SH-SY5Y (cell line): Measurements from ENCODE around the gene MAP3K7.

Source experiments
- GATA2 ChIP-seq: IDR thresholded peaks from 2 replicates; pipeline ENCODE4 v1.6.1; 2011; ENCODE audit warnings: mild to moderate bottlenecking, low read depth, low read length
- GATA3 ChIP-seq: IDR thresholded peaks from 2 replicates; pipeline ENCODE4 v1.6.1; 2011; ENCODE audit warnings: low read depth, mild to moderate bottlenecking, low read length, moderate library complexity

The MAP3K7 gene

GRCh38 chr6:90484385-90484784 is 102.5 kb downstream of the MAP3K7 start:
- no peak for TF ChIP-seq GATA3
- no peak for TF ChIP-seq GATA2

DNA sequence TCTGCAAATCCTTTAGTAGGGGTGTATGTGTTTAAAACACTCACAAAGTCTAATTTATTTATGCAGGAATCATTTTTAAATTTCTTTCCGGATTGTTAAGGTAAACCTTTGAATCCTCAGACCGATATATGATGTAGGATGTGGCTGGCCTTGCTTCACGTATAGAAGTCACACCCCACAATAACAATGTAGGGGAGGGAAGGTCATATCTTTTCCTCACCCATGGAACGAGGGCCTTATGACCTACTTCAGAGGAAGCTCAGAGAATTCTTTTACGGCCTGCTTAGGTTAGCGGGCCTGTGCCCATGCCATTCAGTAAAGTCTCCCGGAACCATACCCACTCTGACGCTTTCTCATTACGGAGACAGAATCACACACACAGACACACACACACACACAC is 102.9 kb downstream of the MAP3K7 start:
- TF ChIP-seq GATA3: no peak
- no peak for TF ChIP-seq GATA2

DNA sequence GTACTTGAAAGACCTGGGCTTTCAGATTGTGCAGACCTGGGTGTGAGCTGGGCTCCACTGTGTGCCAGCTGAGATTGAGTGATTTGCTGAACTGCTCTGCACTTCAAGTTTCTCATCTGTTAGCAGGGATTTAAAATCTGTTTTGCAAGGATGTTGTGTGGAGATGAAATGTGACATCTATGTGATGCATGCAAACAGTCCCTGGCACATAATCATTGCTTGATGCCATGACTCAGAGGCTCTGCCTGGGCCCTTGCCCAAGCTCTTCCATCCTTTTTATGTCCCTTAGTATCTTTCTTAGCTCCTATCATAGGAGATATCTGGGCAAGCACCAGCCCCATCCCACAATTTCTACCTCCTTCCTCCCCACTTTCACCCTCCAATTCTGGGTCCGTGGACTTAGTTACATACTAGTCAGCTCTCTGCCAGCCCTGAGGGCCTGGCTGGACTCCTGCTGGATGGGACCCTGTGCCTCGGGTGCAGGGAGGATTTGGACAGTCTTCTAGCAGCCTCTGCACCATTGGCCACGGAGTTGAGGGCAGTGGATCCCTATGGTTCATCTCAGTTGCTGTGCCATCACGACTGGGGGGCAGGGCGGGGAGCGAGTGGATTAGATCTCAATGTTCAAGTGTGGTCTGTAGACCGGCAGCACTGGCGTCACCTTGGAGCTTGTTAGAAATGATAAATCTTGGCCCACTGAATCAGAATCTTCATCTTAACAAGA is 103.6 kb downstream of the MAP3K7 start:
- TF ChIP-seq GATA3: no peak
- no peak for TF ChIP-seq GATA2

DNA sequence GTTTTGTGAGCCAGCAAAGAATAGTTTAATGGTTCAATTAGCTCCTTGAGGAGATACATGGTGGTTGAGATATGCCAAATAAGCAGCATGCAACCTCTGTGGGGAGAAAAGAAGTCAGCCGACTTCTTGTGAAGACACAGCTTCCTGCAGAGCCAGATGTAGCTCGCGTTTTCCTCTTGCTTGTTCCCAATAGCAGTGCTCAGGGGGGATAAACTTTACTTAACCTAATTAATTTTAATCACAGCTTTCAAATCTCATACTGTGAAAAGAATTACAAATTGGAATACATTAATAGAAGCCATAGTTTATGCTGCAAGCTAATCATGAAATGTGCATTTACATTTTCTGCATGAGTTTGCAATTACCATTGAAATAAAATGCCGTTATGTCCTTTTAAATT is 106.2 kb downstream of the MAP3K7 start:
- TF ChIP-seq GATA3 (no peak), GATA2 (no peak)

DNA sequence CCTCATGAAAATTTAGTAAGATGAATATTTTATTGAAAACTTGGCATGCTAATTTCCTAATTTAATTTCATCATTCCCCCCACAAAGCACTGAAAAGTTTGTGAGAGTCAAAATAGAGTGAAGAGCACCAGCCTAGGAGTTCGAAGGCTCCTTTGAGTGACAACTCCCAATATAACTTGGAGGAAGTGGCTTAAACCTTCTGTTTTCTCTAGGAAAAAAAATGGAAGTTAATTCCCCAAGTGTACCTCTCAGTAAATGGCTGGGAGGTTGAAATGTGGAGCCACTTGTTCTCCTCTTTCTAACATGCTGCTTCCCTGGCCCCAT is 107.3 kb downstream of the MAP3K7 start:
- TF ChIP-seq GATA2 (no peak), GATA3 (no peak)

DNA sequence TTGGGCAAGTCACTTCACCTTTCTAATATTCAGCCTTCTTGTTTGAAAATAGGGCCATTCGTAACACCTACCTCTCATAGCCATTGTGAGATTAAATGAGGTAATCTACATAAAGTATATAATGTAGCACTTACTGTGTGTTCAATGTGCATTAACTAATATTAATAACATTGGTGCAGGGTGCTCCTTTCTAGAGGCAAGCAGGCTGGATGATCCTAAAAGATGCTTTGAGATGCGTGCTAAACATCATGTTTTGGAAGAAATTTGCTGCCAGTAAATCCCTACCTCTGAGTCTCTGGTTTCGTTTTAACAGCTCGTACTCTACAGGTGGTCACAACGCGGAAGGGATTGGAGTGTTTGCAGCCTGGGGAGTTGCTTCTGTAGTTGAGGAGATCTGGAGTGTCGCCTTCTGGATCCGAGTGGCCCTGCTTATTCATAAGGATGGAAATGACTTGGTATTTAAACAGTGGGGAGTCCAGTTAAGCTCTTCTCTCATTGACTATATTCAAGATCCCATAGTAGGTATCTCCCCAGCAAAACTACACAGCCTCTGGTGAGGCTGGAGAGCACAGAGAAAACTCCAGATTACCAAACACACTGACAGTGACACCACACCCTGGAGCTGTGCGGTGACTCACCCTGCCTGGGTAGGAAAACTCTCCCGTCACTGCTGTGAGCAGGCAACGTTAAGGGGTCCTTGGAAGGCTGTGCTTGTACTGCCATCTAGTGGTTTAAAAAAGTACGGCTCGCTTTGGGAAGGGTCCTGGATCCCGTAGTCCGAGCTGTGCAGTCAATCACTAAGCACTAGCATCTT is 107.9 kb downstream of the MAP3K7 start:
- TF ChIP-seq GATA2: no peak
- no peak for TF ChIP-seq GATA3

GRCh38 chr6:90478278-90478677 is 108.6 kb downstream of the MAP3K7 start:
- TF ChIP-seq GATA3 (no peak), GATA2 (no peak)

DNA sequence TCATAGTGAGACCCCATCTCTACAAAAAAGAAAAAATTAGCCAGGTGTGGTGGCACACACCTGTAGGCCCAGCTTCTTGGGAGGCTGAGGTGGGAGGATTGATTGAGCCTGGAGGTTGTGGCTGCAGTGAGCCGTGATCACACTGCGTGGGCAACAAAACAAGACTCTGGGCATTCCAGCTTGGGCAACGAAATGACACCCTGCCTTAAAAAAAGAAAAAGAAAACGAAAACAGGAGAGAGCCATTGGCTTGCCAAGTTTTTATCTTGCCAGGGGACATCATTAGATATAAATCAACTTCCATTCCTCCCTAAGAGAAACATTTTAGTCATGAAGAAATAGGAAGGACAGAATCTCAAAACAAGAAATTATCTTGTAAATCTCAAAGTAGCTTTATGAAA is 109.5 kb downstream of the MAP3K7 start:
- no peak for TF ChIP-seq GATA3
- TF ChIP-seq GATA2: no peak

DNA sequence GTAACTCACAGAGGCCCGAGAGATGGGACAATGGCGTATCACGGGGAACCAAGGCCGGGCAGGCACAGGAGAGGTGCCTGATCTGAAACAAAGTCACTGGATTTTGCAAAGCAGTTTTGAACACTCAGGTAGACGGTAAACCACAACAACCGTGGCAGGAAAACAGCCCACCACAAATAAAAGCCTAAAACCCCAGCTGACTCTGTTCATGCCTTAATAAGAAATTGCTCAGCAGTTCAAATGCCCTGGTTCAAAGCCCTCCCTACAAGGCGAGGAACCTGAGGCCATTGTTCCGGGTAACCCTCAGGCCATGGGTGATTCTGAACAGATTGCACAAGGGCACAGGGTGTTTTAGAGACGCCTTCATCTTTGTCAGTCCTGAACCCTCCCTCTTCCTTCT is 114.2 kb downstream of the MAP3K7 start:
- TF ChIP-seq GATA3 (no peak), GATA2 (no peak)

DNA sequence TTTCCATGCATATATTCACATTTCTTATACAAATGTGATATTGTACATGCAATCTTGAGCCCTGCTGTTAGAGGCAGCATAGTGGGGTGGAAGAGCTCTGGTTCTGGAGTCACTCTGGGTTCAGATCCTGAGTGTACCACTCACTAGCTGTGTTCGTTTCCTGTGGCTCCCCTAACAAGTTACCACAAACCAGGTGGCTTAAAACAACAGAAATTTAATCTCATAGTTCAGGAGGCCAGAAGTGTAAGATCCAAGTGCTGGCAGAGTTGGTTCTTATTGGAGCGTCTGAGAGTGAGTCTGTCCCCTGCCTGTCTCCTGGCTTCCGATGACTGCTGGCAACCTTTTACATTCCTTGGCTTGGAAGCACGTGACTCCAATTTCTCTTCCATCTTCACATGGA is 115.6 kb downstream of the MAP3K7 start:
- TF ChIP-seq GATA2 (no peak), GATA3 (no peak)

GRCh38 chr6:90469906-90470305 is 117.0 kb downstream of the MAP3K7 start:
- TF ChIP-seq GATA2 (no peak), GATA3 (no peak)

DNA sequence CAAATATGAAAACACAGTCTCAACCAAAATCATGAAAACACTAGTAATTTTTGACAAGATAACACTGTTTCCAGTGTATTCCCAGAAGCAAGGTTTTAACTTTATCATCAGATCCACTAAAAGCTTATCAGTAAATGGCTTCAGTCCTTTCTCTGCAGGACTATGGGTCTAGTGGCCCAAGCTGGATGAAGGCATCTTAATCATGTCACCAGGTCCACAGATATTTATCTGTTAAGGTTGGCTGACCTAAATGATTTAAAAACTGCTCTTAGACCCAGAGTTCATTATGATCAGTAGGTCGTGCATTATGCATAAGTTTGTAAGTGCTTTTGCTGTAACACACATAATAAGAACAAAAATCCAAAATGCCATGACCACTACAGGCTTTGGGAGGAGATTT is 118.0 kb downstream of the MAP3K7 start:
- TF ChIP-seq GATA2 (peak; percentile 87; the same call in 1 of the 2 replicates), GATA3 (peak; percentile 83)

GRCh38 chr6:90468080-90468479 is 118.8 kb downstream of the MAP3K7 start:
- TF ChIP-seq GATA3 (no peak), GATA2 (no peak)

- TF ChIP-seq GATA2 (no peak), GATA3 (no peak)
Measured at GRCh38 chr6:90467546-90467945, 119.3 kb downstream of the MAP3K7 start.

GRCh38 chr6:90466154-90466940 is 120.5 kb downstream of the MAP3K7 start:
- no peak for TF ChIP-seq GATA2
- TF ChIP-seq GATA3: no peak
